AG04450 (cell line): ENCODE measurements around the gene SART1. TPM values are rescaled to one million over a fixed set of nuclear protein-coding genes. Genes with fewer than 3 reads are reported as not detected.

ENCODE experiments used
- CTCF ChIA-PET: fragments of 300-600, 350-600 bp; formaldehyde crosslinking; extraction: SDS; loops from one replicate; lab custom pipeline; 2022; ENCODE audit warnings: antibody characterized with exemption, inconsistent platforms; lab: Charles Lee
- POLR2A ChIA-PET: fragments of 350-600 bp; formaldehyde crosslinking; extraction: SDS; loops from one replicate; lab custom pipeline; 2021; ENCODE audit warnings: antibody characterized with exemption, inconsistent platforms; lab: Yijun Ruan, JAX
- DNase-seq: peaks from one replicate; pipeline ENCODE4 v3.0.0-alpha.2; 2011; ENCODE audit warnings: low read depth, low spot score
- H3K27ac ChIP-seq: one replicate; pipeline ENCODE4 v1.5.1; 2012; ENCODE audit warnings: low read depth, low read length, control low read depth
- H3K27me3 ChIP-seq: one replicate; pipeline ENCODE4 v1.6.0; 2012; ENCODE audit warnings: low read length; ENCODE audit not compliant: control insufficient read depth, insufficient read depth
- H3K4me3 ChIP-seq: 2 replicates; pipeline ENCODE4 v1.5.1; 2011; ENCODE audit warnings: mild to moderate bottlenecking, low read depth, low read length, control low read depth
- H3K9me3 ChIP-seq: 2 replicates; pipeline ENCODE4 v1.5.1; 2012; ENCODE audit warnings: low read length; ENCODE audit not compliant: control insufficient read depth, insufficient read depth
- polyA plus RNA-seq: library from polyadenylated mRNA; depleted of rRNA; stranded (reverse); fragments of >200 nt; gene quantifications from 2 replicates; pipeline ENCODE4 v1.2.3, GENCODE V29; 2011
- TF ChIP-seq, protein P1 (sequence below): IDR thresholded peaks from 2 replicates; pipeline ENCODE4 v1.5.1; 2011; ENCODE audit warnings: low read depth, low read length, control low read depth, inconsistent platforms

SART1 gene
- polyA plus RNA-seq, 1 experiment, result 14.3 TPM

DNA sequence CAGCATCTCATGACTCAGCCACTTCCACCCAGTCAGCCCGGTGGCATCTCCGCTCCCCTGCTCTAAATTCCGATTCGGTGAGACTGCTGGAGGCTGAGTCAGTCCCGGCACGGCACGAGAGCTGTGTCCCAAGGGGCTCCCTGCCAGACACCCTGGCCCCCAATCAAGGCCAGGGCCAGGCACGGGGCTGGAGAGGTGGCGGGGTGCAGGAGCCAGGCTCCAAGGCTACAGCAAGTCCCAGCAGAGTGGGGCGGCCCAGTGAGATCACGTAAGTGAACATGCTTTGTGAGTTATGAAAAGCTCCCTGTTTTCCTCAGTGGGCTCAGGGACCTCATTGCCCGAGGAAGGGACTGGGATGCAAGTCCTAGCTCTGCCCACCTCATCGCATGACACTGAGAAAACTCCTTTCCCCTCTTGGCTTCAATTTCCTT is 45.7 kb upstream of the SART1 start:
- Histone ChIP-seq H3K4me3 (peak overlapping the region; percentile 46), H3K27me3 (no peaks in the 10 kb centered on the region), H3K27ac (peak overlapping the region; percentile 99), H3K9me3 (peaks cover 11% of the 10 kb centered on the region; the same call in 1 of the 2 replicates)
- ChIA-PET CTCF (interaction anchor here (0.5 to 2.6 kb wide), 5 partner anchors 17 to 307 kb away, joined by 4 to 15 read pairs (median 7); partner anchors contain the start of gene FIBP), POLR2A (interaction anchor here (0.6 to 5.8 kb wide), 13 partner anchors 10 to 253 kb away, joined by 3 to 124 read pairs (median 5); partner anchors contain the start of genes CCDC85B, CFL1, FIBP and FOSL1)
- TF ChIP-seq, protein P1, sequence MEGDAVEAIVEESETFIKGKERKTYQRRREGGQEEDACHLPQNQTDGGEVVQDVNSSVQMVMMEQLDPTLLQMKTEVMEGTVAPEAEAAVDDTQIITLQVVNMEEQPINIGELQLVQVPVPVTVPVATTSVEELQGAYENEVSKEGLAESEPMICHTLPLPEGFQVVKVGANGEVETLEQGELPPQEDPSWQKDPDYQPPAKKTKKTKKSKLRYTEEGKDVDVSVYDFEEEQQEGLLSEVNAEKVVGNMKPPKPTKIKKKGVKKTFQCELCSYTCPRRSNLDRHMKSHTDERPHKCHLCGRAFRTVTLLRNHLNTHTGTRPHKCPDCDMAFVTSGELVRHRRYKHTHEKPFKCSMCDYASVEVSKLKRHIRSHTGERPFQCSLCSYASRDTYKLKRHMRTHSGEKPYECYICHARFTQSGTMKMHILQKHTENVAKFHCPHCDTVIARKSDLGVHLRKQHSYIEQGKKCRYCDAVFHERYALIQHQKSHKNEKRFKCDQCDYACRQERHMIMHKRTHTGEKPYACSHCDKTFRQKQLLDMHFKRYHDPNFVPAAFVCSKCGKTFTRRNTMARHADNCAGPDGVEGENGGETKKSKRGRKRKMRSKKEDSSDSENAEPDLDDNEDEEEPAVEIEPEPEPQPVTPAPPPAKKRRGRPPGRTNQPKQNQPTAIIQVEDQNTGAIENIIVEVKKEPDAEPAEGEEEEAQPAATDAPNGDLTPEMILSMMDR, result no peak
- peak; percentile 93 for DNase-seq

DNA sequence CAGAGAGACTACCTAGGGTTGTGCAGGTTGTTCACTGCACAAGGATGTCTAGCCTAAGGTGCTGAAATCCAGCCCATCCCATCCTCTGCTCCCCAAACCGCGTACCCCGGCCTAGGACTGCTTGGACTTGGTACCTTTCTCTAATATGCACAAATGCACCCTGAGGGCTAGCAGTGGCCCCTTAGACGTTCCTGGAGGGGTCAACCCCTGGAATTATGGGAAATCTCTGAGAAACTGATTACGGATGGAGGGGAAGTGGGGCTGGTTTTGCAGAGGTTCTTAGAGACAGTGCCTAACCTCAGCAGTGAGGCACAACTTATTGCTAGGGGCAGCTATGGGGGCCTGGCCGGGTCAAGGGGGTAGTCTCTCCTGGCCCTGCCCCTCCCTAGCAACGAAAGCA is 45.1 kb upstream of the SART1 start:
- H3K4me3 ChIP-seq, result peak overlapping the region; percentile 46; the same call in 1 of the 2 replicates
- CTCF ChIA-PET, result interaction anchor here (0.8 to 2.6 kb wide), 3 partner anchors 18 to 32 kb away, joined by 4 to 15 read pairs (median 14); partner anchors contain the start of gene FIBP
- POLR2A ChIA-PET, result interaction anchor here (0.6 to 5.8 kb wide), 12 partner anchors 10 to 254 kb away, joined by 3 to 124 read pairs (median 6); partner anchors contain the start of genes CCDC85B, CFL1, FIBP and FOSL1
- no peaks in the 10 kb centered on the region for H3K27me3 ChIP-seq
- TF ChIP-seq, protein P1, result no peak
- no peak for DNase-seq
- peak overlapping the region; percentile 99 for H3K27ac ChIP-seq
- peaks cover 11% of the 10 kb centered on the region; the same call in 1 of the 2 replicates for H3K9me3 ChIP-seq

DNA sequence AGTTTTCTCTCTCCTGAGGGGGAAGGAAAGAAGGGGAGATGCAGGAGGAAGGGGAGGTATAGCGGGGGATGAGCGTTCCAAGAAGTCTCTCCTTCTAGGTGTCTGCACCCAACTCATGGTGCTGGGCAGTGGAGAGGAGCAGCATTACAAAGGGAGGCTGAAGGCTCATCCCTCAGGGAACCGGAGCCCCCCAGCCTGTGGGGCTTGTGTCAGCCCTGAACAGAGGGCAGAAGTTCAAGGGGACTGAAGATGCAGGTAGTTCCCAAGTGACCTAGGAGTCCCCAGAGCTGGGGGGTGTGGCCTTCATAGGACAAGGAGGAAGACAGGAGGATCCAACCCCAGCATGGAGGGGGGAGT is 44.5 kb upstream of the SART1 start:
- CTCF ChIA-PET, result interaction anchor here (1.1 to 1.3 kb wide), 2 partner anchors 28 to 33 kb away, joined by 4 to 7 read pairs; partner anchors contain the start of gene FIBP

DNA sequence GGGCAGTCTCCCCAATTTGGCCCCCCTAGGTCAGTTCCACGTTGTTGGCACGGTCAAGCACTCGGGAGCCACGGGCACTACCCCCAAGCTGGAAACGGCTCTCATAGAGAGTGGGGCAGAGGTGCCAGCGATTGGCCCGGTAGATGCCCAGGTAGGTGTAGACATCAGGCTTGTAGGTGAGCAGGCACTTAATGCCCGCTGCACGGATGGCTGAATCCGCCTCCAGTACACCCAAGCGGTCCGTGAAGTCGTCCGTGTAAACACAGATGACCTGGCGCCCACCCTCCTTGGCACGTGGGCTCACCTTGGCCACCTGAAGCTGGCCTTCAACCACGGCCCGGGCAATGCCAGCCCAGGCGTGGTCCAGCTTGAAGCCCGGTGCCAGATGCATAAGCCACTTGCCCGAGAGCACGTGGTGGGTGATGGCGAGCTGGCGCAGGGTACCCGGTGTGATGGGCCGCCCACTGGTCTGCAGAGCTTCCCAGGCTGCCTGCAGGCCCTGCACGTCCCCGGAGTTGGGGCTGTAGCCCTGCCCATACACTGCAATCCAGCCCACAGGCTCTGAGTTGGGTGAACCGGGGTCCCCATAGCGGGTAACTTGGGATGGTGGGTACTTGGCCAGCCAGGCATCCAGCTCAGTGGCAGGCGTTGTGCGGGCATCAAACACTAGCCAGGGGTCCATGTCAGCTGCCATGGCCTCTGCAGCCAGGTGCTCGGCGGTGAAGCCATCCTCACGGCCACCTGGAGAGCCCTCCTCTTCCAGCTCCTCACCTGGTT is 43.9 kb upstream of the SART1 start:
- POLR2A ChIA-PET, result interaction anchor here (1.0 to 4.9 kb wide), 4 partner anchors 17 to 27 kb away, joined by 4 to 124 read pairs (median 6); partner anchors contain the start of genes CCDC85B, FIBP and FOSL1
- CTCF ChIA-PET, result interaction anchor here (1.1 to 1.3 kb wide), 2 partner anchors 29 to 33 kb away, joined by 4 to 7 read pairs; partner anchors contain the start of gene FIBP
- no peak for DNase-seq

More for the DNA sequence above, 44.5 kb upstream of the SART1 start:
- Histone ChIP-seq H3K4me3 (peak overlapping the region; percentile 94), H3K27me3 (no peaks in the 10 kb centered on the region), H3K9me3 (peaks cover 11% of the 10 kb centered on the region; the same call in 1 of the 2 replicates), H3K27ac (peak overlapping the region; percentile 99)
- TF ChIP-seq, protein P1, result no peak
- POLR2A ChIA-PET, result interaction anchor here (0.6 to 4.9 kb wide), 2 partner anchors 26 to 43 kb away, joined by 8 to 124 read pairs; partner anchors contain the start of genes CCDC85B and FIBP
- no peak for DNase-seq

More for the DNA sequence above, 43.9 kb upstream of the SART1 start:
- TF ChIP-seq, protein P1, result no peak
- H3K9me3 ChIP-seq, result peaks cover 11% of the 10 kb centered on the region; the same call in 1 of the 2 replicates
- H3K4me3 ChIP-seq, result peak overlapping the region; percentile 94
- H3K27me3 ChIP-seq, result no peaks in the 10 kb centered on the region
- peak overlapping the region; percentile 99 for H3K27ac ChIP-seq
